GM12878 (cell line): ENCODE results near the gene IGSF6. TPM values are rescaled to one million over a fixed set of nuclear protein-coding genes. Genes with fewer than 3 reads are reported as not detected.
"Not testable (repeated sequence)": the region's sequence is repeated elsewhere in the genome, so short reads cannot be mapped to it uniquely, and the experiment has no call there.

Source experiments
- ATAC-seq: fragments of 200-7000 bp; cut with Tn5 transposase; 3 replicates; pipeline ENCODE4 v1.9.1; 2020; ENCODE audit warnings: mild to moderate bottlenecking, moderate library complexity
- BruUV-seq: library from RNA; stranded (reverse); fragments of 400-500 nt; replicated peaks from 2 replicates; lab custom pipeline; 2021; lab: Mats Ljungman, UMichigan
- CTCF ChIA-PET: fragments of 300-600 bp; sonication (Branson Sonifier 250); formaldehyde crosslinking; extraction: SDS; loops from one replicate; lab custom pipeline; 2021; ENCODE audit warnings: inconsistent platforms; lab: Yijun Ruan, JAX
- POLR2A ChIA-PET: fragments of 350-600 bp; formaldehyde crosslinking; extraction: SDS; loops from one replicate; lab custom pipeline; 2021; ENCODE audit warnings: inconsistent platforms; lab: Charles Lee
- RAD21 ChIA-PET: fragments of 300-600 bp; sonication (Branson Sonifier 250); formaldehyde crosslinking; loops from one replicate; lab custom pipeline; 2023; ENCODE audit warnings: antibody characterized with exemption; ENCODE audit not compliant: unreplicated experiment; lab: Charles Lee
- SMC1A ChIA-PET: fragments of 300-600 bp; sonication (Branson Sonifier 250); formaldehyde crosslinking; loops from one replicate; lab custom pipeline; 2023; ENCODE audit not compliant: unreplicated experiment, uncharacterized antibody; lab: Charles Lee
- DNase-seq: peaks from one replicate; pipeline ENCODE4 v3.0.0-alpha.2; 2011; ENCODE audit warnings: low read depth, low spot score
- FAIRE-seq: peaks from 3 replicates; lab custom pipeline; 2011; peaks lifted over from hg19 to GRCh38; lab: Jason Lieb, UNC
- H2AFZ ChIP-seq: 2 replicates; pipeline ENCODE4 v1.6.0; 2011; ENCODE audit warnings: low read depth, low read length, control low read depth; ENCODE audit not compliant: control insufficient read depth
- H3K27ac ChIP-seq: 2 replicates; pipeline ENCODE4 v1.5.1; 2011; ENCODE audit warnings: control low read depth; ENCODE audit not compliant: control insufficient read depth, insufficient read depth
- H3K27me3 ChIP-seq, 2 experiments: replicated peaks in 1 of 2; 2 replicates each; pipeline versions ENCODE4 v1.6.0 to v1.6.1; 2011; ENCODE audit warnings: low read length in 1 of 2; ENCODE audit not compliant: control insufficient read depth in 2 of 2, insufficient read depth in 2 of 2
- H3K36me3 ChIP-seq, 2 experiments: 2 replicates each; pipeline ENCODE4 v1.5.1; 2011; ENCODE audit warnings: low read length in 1 of 2; ENCODE audit not compliant: control insufficient read depth in 2 of 2, insufficient read depth in 2 of 2
- H3K4me1 ChIP-seq: 2 replicates; pipeline ENCODE4 v1.6.1; 2011; ENCODE audit warnings: mild to moderate bottlenecking, low read length, moderate library complexity, mixed read lengths; ENCODE audit not compliant: control insufficient read depth, insufficient read depth
- H3K4me2 ChIP-seq: 2 replicates; pipeline ENCODE4 v1.6.0; 2011; ENCODE audit warnings: control low read depth; ENCODE audit not compliant: control insufficient read depth, insufficient read depth
- H3K4me3 ChIP-seq: fragments of 200-600 bp; sonication (generic); 2 replicates; pipeline ENCODE4 v1.5.1; 2016
- H3K79me2 ChIP-seq: 2 replicates; pipeline ENCODE4 v1.6.0; 2011; ENCODE audit warnings: low read length; ENCODE audit not compliant: control insufficient read depth, insufficient read depth
- H3K9ac ChIP-seq: 2 replicates; pipeline ENCODE4 v1.8.0; 2011; ENCODE audit warnings: low read length, control low read depth, mixed read lengths; ENCODE audit not compliant: control insufficient read depth, insufficient read depth
- H3K9me3 ChIP-seq: replicated peaks from 3 replicates; pipeline ENCODE4 v1.5.1; 2011; ENCODE audit warnings: mild to moderate bottlenecking, low read length; ENCODE audit not compliant: control insufficient read depth, insufficient read depth
- H4K20me1 ChIP-seq: 2 replicates; pipeline ENCODE4 v1.6.0; 2011; ENCODE audit not compliant: control insufficient read depth, insufficient read depth
- RUNX3 ChIP-seq: IDR thresholded peaks from 2 replicates; pipeline ENCODE4 v1.6.1; 2012; ENCODE audit warnings: low read length, inconsistent platforms
- WGBS: methylation state at CpG from one replicate; pipeline ENCODE4 v1.1.6; 2016; ENCODE audit warnings: low lambda C conversion rate; ENCODE audit not compliant: insufficient replicate concordance, insufficient coverage; ENCODE audit errors: missing lambda C conversion rate; 5-methylcytosine and 5-hydroxymethylcytosine counted together
- in situ Hi-C: fragments of 300-500 bp; cut with MboI; formaldehyde crosslinking; loops from 9 replicates; pipeline ENCODE4 v1.14.3; 2018; ENCODE audit warnings: mixed read lengths
- intact Hi-C: fragments of 100-400 bp; cut with micrococcal nuclease; formaldehyde crosslinking; loops from one replicate; pipeline ENCODE4 v1.14.2; 2022; ENCODE audit not compliant: unreplicated experiment
- polyA plus RNA-seq, 11 experiments: library from polyadenylated mRNA; depleted of rRNA in 4 of 11; unstranded in 6 of 11; stranded (reverse) in 5 of 11; fragments of >200 nt; fragmentation: Nextera tagmentation in 4 of 11; fragmentation: Illumina TruSeq in 1 of 11; extraction: Ambion mirVana in 4 of 11; extraction: Trizol in 1 of 11; gene quantifications; 1 replicate in 1 of 11; 2 replicates in 10 of 11; pipeline versions ENCODE4 v1.2.1 to v1.2.3, GENCODE V29; 2011 to 2016; ENCODE audit warnings: inconsistent platforms in 2 of 11, missing spikeins in 2 of 11, low read depth in 1 of 11
- total RNA-seq, 4 experiments: library from RNA; depleted of rRNA in 3 of 4; stranded (reverse); fragments of >200 nt in 3 of 4; fragmentation: Illumina TruSeq in 1 of 4; extraction: Trizol in 1 of 4; gene quantifications; 2 replicates each; pipeline versions ENCODE4 v1.2.1 to v1.2.3, GENCODE V29; 2013 to 2021

The IGSF6 gene
- total and polyA plus RNA-seq, 10 of the 15 experiments (the other 5 are each of a cell fraction or from before 2014, with no cell fraction given): 0.32 to 1.2 (median 0.72) TPM

DNA sequence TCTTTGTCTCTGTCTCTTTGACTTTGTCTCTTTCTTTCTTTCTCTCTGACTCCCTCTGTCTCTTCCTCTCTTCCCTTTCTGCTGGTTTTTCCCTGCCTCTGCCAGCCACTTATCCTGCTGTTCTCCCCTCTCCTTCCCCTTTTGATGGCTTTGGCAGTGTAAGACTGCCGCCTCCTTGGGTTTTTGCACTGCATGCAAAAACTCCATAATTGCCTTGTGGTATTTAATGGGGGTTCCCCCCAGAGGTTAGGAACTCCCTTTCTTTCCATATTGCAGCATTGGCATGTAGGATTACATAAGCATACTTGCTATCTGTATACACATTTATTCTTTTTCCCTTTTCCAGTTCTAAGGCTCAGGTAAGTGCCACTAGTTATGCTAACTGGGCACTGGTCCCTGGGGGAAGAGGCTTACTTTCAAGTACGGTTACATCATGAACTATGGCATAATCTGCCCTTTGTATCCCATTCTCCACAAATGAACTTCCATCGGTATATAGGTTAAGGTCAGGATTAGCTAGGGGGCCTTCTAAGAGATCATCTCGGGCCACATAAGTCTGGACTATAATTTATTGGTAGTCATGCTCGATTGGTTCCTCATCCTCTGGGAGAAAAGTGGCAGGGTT lies 20.3 kb downstream of the IGSF6 start:
- intact Hi-C loops, H3K9ac ChIP-seq, H2AFZ ChIP-seq, H3K36me3 ChIP-seq, H3K27me3 ChIP-seq, in situ Hi-C loops, H3K79me2 ChIP-seq, H3K4me3 ChIP-seq, ATAC-seq, BruUV-seq, H3K4me2 ChIP-seq, CTCF ChIA-PET, H3K9me3 ChIP-seq, DNase-seq, H3K4me1 ChIP-seq, FAIRE-seq, POLR2A ChIA-PET, H4K20me1 ChIP-seq, RAD21 ChIA-PET, H3K27ac ChIP-seq: not testable (repeated sequence)
- SMC1A ChIA-PET: interaction anchor here (1.4 to 1.6 kb wide), 2 partner anchors 9 to 13 kb away, joined by 3 to 4 read pairs; no protein-coding TSS in a partner anchor
- 63% methylated on average over 5 of the region's 5 CpGs for WGBS
- TF ChIP-seq RUNX3: peak; percentile 35; the same call in 1 of the 2 replicates

DNA sequence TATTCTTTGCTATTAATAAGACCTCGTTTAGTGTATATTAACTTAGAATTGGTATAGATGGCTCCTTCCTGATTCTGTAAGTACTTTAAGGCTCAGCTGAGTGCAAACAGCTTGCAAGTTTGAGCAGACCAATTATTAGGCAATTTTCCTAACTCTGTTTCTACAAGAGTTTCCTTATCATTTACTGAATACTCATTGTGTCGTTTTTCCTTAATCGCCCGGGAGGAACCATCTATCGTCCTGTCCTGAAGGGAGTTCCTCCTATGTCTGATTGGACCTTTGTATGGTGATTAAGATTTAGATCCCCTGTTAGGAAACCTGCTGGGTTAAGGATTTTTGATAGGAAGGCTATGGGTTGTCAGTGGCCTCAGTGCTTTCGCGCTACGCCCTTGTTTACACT lies 21.0 kb downstream of the IGSF6 start:
- in situ Hi-C loops, DNase-seq, H2AFZ ChIP-seq, RAD21 ChIA-PET, BruUV-seq, ATAC-seq, H3K9me3 ChIP-seq, H3K4me3 ChIP-seq, SMC1A ChIA-PET, FAIRE-seq, H3K9ac ChIP-seq, H3K4me1 ChIP-seq, intact Hi-C loops, H4K20me1 ChIP-seq, H3K36me3 ChIP-seq, CTCF ChIA-PET, POLR2A ChIA-PET, H3K27me3 ChIP-seq, H3K4me2 ChIP-seq, H3K27ac ChIP-seq, H3K79me2 ChIP-seq: not testable (repeated sequence)
- WGBS: 95% methylated on average over 8 of the region's 8 CpGs

DNA sequence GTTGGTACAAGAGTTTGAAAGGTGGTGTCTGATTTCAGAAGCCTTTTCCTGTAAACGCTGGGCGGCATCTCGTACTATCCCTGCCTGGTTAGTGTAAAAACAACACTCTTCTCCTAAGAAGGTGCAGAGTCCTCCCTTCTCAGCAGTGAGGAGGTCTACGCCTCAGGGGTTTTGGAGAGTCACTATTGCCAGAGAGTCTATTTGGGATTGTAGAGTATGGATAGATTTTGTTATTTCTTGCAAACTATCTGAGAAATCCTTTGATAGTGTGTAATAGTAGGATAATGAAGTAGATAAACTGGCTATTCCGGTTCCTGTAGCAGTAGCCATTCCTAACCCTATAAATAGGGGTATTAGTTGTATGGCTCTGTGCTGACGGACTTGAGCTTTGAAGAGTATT lies 21.5 kb downstream of the IGSF6 start:
- H3K4me1 ChIP-seq, ATAC-seq, H3K36me3 ChIP-seq, SMC1A ChIA-PET, RAD21 ChIA-PET, BruUV-seq, FAIRE-seq, H4K20me1 ChIP-seq, H3K4me2 ChIP-seq, H3K9me3 ChIP-seq, POLR2A ChIA-PET, H3K27ac ChIP-seq, DNase-seq, H3K4me3 ChIP-seq, intact Hi-C loops, in situ Hi-C loops, H2AFZ ChIP-seq, H3K27me3 ChIP-seq, CTCF ChIA-PET, H3K79me2 ChIP-seq, H3K9ac ChIP-seq: not testable (repeated sequence)
- over 99% methylated on average over 6 of the region's 6 CpGs for WGBS
